Kidney epithelial cell (primary cell): ENCODE data around the gene DCAF6. TPM values are rescaled to one million over a fixed set of nuclear protein-coding genes. Genes with fewer than 3 reads are reported as not detected.

ENCODE experiments used
- DNase-seq: peaks from one replicate; pipeline ENCODE4 v3.0.0-alpha.2; 2010; ENCODE audit warnings: low read depth
- H3K27me3 ChIP-seq: 2 replicates; pipeline ENCODE4 v1.6.0; 2011; ENCODE audit warnings: low read length; ENCODE audit not compliant: control insufficient read depth, insufficient read depth
- H3K36me3 ChIP-seq: 2 replicates; pipeline ENCODE4 v1.5.1; 2011; ENCODE audit warnings: low read length; ENCODE audit not compliant: control insufficient read depth, insufficient read depth
- H3K4me3 ChIP-seq: 2 replicates; pipeline ENCODE4 v1.5.1; 2011; ENCODE audit warnings: low read depth, mild to moderate bottlenecking, control low read depth, low read length
- CTCF ChIP-seq: IDR thresholded peaks from 2 replicates; pipeline ENCODE4 v1.5.1; 2011; ENCODE audit warnings: mild to moderate bottlenecking, moderate library complexity, low read length, control low read depth, inconsistent platforms; ENCODE audit not compliant: insufficient read depth, poor library complexity, severe bottlenecking
- total RNA-seq: library from RNA; depleted of rRNA; stranded (reverse); fragments of >200 nt; gene quantifications from 2 replicates; pipeline ENCODE4 v1.2.3, GENCODE V29; 2015

Gene DCAF6
- total RNA-seq, 1 donor from 2014 or later, result 27.2 TPM

GRCh38 chr1:168100315-168101002 lies 164.0 kb downstream of the DCAF6 start:
- no peaks in the 10 kb centered on the region for H3K27me3 ChIP-seq
- DNase-seq, result no peak
- H3K4me3 ChIP-seq, result no peak overlapping the region
- no peak for TF ChIP-seq CTCF
- H3K36me3 ChIP-seq, result no peaks in the 10 kb centered on the region

GRCh38 chr1:168101336-168101735 lies 164.9 kb downstream of the DCAF6 start:
- Histone ChIP-seq H3K36me3 (no peaks in the 10 kb centered on the region), H3K27me3 (no peaks in the 10 kb centered on the region), H3K4me3 (no peak overlapping the region)
- no peak for TF ChIP-seq CTCF
- no peak for DNase-seq

- no peaks in the 10 kb centered on the region for H3K36me3 ChIP-seq
- no peak for TF ChIP-seq CTCF
- no peaks in the 10 kb centered on the region for H3K27me3 ChIP-seq
- H3K4me3 ChIP-seq, result no peak overlapping the region
- DNase-seq, result no peak
Measured at GRCh38 chr1:168102487-168102886, 166.0 kb downstream of the DCAF6 start.

- Histone ChIP-seq H3K36me3 (no peaks in the 10 kb centered on the region), H3K27me3 (no peaks in the 10 kb centered on the region), H3K4me3 (no peak overlapping the region)
- DNase-seq, result no peak
- no peak for TF ChIP-seq CTCF
Measured at GRCh38 chr1:168104535-168104934, 168.1 kb downstream of the DCAF6 start.

GRCh38 chr1:168105846-168106245 lies 169.4 kb downstream of the DCAF6 start:
- DNase-seq, result no peak
- no peaks in the 10 kb centered on the region for H3K36me3 ChIP-seq
- H3K27me3 ChIP-seq, result no peaks in the 10 kb centered on the region
- H3K4me3 ChIP-seq, result no peak overlapping the region
- no peak for TF ChIP-seq CTCF

- no peaks in the 10 kb centered on the region for H3K36me3 ChIP-seq
- no peaks in the 10 kb centered on the region for H3K27me3 ChIP-seq
- TF ChIP-seq CTCF, result no peak
- DNase-seq, result no peak
- no peak overlapping the region for H3K4me3 ChIP-seq
Measured at GRCh38 chr1:168106274-168106673, 169.8 kb downstream of the DCAF6 start.
